ENCODE results near the gene DUSP22. TPM values are rescaled to one million over a fixed set of nuclear protein-coding genes. Genes with fewer than 3 reads are reported as not detected.

Gene DUSP22
- total RNA-seq, 8 experiments from 2014 or later = 17.1 to 46.5 (median 18.5) TPM

GRCh38 chr6:385614-386013 lies 93.3 kb downstream of the DUSP22 start:
- in situ Hi-C loops (cut with MboI; ENCODE audit: low pct_unique_long_range_greater_than_20kb in 2 of 9, low sequenced_read_pairs in 9 of 9, unreplicated experiment in 9 of 9) = no loop called here
- Histone ChIP-seq H3K4me3 (no peak overlapping the region), H3K27ac (no peak overlapping the region), H3K4me1 (replicated peaks in 1 of 2) (no peaks in the 10 kb centered on the region)
- 5 to 100% (median 60%) methylated on average over 1 to 6 of the region's 10 CpGs; no CpG with 5 or more reads in 2 of the 10 experiments for WGBS, 10 experiments
- no peak for ATAC-seq (replicated peaks in 6 of 8)

GRCh38 chr6:386688-387266 lies 94.5 kb downstream of the DUSP22 start:
- Histone ChIP-seq H3K27ac (no peak overlapping the region), H3K4me1 (replicated peaks in 1 of 2) (peaks cover 0 to 1% of the 10 kb centered on the region in 2 donors), H3K4me3 (no peak overlapping the region)
- in situ Hi-C loops (cut with MboI; ENCODE audit: low pct_unique_long_range_greater_than_20kb in 2 of 9, low sequenced_read_pairs in 9 of 9, unreplicated experiment in 9 of 9) = no loop called here
- 40 to 100% (median 80%) methylated on average over 1 to 9 of the region's 18 CpGs; no CpG with 5 or more reads in 3 of the 10 experiments for whole genome bisulfite sequencing, 10 experiments
- ATAC-seq (replicated peaks in 6 of 8) = no peak

DNA sequence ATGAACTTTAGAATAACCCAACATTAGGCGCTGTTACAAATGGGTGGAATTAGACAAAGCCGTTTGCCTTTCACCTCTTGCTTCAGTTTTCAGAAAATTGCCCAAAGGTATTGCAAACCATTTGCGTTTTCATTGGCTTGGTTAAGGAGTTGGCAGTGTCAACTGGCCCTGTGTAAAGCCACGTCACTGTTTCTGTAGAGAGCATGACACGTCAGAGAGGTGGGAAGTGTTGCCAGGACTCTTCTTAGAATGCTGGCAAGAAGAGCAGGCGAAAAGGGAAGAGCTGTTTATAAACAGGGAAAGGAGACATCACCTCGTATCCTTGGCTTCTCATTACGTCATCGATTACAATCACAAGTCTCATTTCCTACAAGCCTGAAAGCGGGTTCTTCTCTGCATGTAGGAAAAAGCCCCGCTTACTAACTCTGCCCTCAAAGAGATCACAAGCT lies 95.0 kb downstream of the DUSP22 start:
- ATAC-seq (replicated peaks in 6 of 8) = no peak
- no peak overlapping the region for H3K4me3 ChIP-seq

DNA sequence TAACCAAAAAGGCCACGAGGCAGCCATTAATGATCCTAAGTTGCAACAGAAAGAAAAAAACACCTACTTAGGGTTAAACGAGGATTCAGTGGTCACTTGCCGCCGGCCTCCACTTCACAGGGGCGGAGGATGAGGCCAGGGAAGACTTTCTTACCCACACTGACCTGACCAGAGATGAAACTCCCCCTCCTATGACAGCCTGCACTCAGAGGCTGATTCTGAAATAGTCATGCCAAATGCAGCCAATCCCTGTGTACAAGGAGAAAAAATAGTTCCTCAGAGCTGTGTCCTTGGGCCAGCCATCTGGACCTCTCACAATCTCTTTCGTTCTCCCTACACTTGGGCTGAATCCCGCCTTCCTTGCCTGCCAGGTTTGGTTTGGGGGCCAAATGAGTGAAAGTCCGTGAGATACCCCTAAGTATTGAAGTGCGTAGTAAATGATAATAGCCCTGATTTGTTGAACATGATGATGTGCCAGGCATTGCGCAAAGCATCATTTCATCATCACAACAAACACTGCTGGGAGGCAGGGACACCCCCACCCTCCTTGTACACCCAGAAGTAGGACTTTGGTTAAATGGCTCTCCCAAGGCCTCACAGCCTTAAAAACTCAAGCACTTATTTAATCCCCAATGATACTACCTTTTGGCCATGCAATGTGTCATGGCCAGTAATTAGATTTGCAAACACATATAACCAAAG lies 96.1 kb downstream of the DUSP22 start:
- peaks cover 0 to 2% of the 10 kb centered on the region in 2 donors for H3K4me1 ChIP-seq (replicated peaks in 1 of 2)
- in situ Hi-C loops (cut with MboI; ENCODE audit: low pct_unique_long_range_greater_than_20kb in 2 of 9, low sequenced_read_pairs in 9 of 9, unreplicated experiment in 9 of 9) = no loop called here

More for the DNA sequence above, 95.0 kb downstream of the DUSP22 start:
- in situ Hi-C loops (cut with MboI; ENCODE audit: low pct_unique_long_range_greater_than_20kb in 2 of 9, low sequenced_read_pairs in 9 of 9, unreplicated experiment in 9 of 9) = no loop called here
- 57 to 93% (median 75%) methylated on average over 1 to 10 of the region's 11 CpGs; no CpG with 5 or more reads in 3 of the 10 experiments for WGBS, 10 experiments
- H3K4me1 ChIP-seq (replicated peaks in 1 of 2) = peaks cover 0 to 2% of the 10 kb centered on the region in 2 donors
- no peak overlapping the region for H3K27ac ChIP-seq

GRCh38 chr6:389143-389542 lies 96.9 kb downstream of the DUSP22 start:
- Histone ChIP-seq H3K27ac (no peak overlapping the region), H3K4me1 (replicated peaks in 1 of 2) (peaks cover 0 to 2% of the 10 kb centered on the region in 2 donors), H3K4me3 (no peak overlapping the region)
- in situ Hi-C loops (cut with MboI; ENCODE audit: low pct_unique_long_range_greater_than_20kb in 2 of 9, low sequenced_read_pairs in 9 of 9, unreplicated experiment in 9 of 9) = no loop called here
- ATAC-seq (replicated peaks in 6 of 8) = no peak
- WGBS, 10 experiments = 58 to 100% (median 73%) methylated on average over 1 to 7 of the region's 7 CpGs

More for the DNA sequence above, 96.1 kb downstream of the DUSP22 start:
- WGBS, 10 experiments = 0 to 80% (median 72%) methylated on average over 1 to 9 of the region's 10 CpGs; no CpG with 5 or more reads in 1 of the 10 experiments
- H3K27ac ChIP-seq = no peak overlapping the region
- ATAC-seq (replicated peaks in 6 of 8) = no peak
- no peak overlapping the region for H3K4me3 ChIP-seq

- Histone ChIP-seq H3K4me1 (replicated peaks in 1 of 2) (peaks cover 0 to 2% of the 10 kb centered on the region in 2 donors), H3K4me3 (no peak overlapping the region), H3K27ac (no peak overlapping the region)
- in situ Hi-C loops (cut with MboI; ENCODE audit: low pct_unique_long_range_greater_than_20kb in 2 of 9, low sequenced_read_pairs in 9 of 9, unreplicated experiment in 9 of 9) = no loop called here
- ATAC-seq (replicated peaks in 6 of 8) = no peak
- WGBS, 10 experiments = 33 to 82% (median 40%) methylated on average over 2 to 8 of the region's 8 CpGs
Measured at GRCh38 chr6:389622-390021, 97.3 kb downstream of the DUSP22 start.

- ATAC-seq (replicated peaks in 6 of 8) = peak in 4 of 8 experiments; percentile 10 to 35 (median 18)
- Histone ChIP-seq H3K4me1 (replicated peaks in 1 of 2) (peaks cover 0 to 2% of the 10 kb centered on the region in 2 donors), H3K27ac (no peak overlapping the region), H3K4me3 (no peak overlapping the region)
- 0 to 4% (median 0%) methylated on average over 1 to 19 of the region's 44 CpGs; no CpG with 5 or more reads in 3 of the 10 experiments for WGBS, 10 experiments
- in situ Hi-C loops (cut with MboI; ENCODE audit: low pct_unique_long_range_greater_than_20kb in 2 of 9, low sequenced_read_pairs in 9 of 9, unreplicated experiment in 9 of 9) = no loop called here
Measured at GRCh38 chr6:390914-391558, 98.7 kb downstream of the DUSP22 start.

DNA sequence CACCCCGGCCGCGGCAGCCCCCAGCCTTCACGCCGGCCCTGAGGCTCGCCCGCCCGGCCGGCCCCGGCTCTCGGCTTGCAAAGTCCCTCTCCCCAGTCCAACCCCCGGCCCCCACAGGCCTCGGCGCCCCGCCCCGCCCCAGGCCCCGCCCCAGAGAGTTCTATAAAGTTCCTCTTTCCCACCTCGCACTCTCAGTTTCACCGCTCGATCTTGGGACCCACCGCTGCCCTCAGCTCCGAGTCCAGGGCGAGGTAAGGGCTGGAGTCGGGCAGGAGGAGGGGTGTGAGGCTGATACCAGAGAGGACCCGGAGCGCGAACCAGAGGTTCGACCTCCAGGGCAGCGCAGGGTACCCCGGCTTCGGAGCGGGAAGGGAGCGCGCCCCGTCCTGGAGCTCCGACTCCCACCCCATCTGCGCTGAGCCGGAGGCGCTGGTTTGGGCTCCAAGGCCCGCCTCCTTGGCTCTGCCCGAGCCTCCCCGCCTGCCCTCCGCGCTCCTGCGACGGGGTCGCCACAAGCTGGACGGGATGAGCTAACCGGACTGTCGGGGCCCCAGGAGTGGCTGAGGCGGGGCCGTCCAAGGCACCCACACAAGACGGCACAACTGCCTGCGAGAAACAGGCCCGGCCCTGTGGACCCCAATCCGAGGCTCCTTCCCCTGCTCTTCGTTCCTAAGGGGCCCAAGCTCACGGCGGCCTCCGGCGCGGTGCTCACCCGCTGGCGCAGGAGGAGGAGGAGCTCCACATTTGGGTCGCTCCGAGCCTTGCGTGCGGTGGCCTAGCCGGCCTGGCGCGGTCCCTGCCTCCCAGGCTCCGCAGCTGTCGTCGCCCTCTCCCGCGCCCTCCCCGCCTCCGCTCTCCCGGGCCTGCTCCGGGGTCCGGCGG lies 99.5 kb downstream of the DUSP22 start, which contains the start of gene IRF4:
IRF4 (plus strand) TSS at position 194 of the 882 bp plus-strand sequence. CDS start 1,401 bp downstream, outside the sequence.
- Histone ChIP-seq H3K4me3 (peak within 1 kb of the TSS in 1 of 5 donors; percentile 21), H3K4me1 (replicated peaks in 1 of 2) (peaks cover 0 to 2% of the 10 kb centered on the region in 2 donors), H3K27ac (no peak within 1 kb of the TSS)
- in situ Hi-C loops (cut with MboI; ENCODE audit: low pct_unique_long_range_greater_than_20kb in 2 of 9, low sequenced_read_pairs in 9 of 9, unreplicated experiment in 9 of 9) = no loop called here
- WGBS, 10 experiments = 0 to 1% (median 0%) methylated on average over 5 to 20 of the region's 82 CpGs; no CpG with 5 or more reads in 6 of the 10 experiments
- ATAC-seq (replicated peaks in 6 of 8) = peak in 2 of 8 experiments; percentile 18 to 31

GRCh38 chr6:392441-393390 lies 100.4 kb downstream of the DUSP22 start:
- ATAC-seq (replicated peaks in 6 of 8) = peak in 6 of 8 experiments; percentile 11 to 34 (median 23)
- in situ Hi-C loops (cut with MboI; ENCODE audit: low pct_unique_long_range_greater_than_20kb in 2 of 9, low sequenced_read_pairs in 9 of 9, unreplicated experiment in 9 of 9) = no loop called here
- Histone ChIP-seq H3K4me3 (peak overlapping the region; percentile 10 to 21 (median 16)), H3K4me1 (replicated peaks in 1 of 2) (peaks cover 0 to 2% of the 10 kb centered on the region in 2 donors), H3K27ac (no peak overlapping the region)
- WGBS, 10 experiments = 0 to 4% (median 0%) methylated on average over 1 to 10 of the region's 108 CpGs; no CpG with 5 or more reads in 6 of the 10 experiments

DNA sequence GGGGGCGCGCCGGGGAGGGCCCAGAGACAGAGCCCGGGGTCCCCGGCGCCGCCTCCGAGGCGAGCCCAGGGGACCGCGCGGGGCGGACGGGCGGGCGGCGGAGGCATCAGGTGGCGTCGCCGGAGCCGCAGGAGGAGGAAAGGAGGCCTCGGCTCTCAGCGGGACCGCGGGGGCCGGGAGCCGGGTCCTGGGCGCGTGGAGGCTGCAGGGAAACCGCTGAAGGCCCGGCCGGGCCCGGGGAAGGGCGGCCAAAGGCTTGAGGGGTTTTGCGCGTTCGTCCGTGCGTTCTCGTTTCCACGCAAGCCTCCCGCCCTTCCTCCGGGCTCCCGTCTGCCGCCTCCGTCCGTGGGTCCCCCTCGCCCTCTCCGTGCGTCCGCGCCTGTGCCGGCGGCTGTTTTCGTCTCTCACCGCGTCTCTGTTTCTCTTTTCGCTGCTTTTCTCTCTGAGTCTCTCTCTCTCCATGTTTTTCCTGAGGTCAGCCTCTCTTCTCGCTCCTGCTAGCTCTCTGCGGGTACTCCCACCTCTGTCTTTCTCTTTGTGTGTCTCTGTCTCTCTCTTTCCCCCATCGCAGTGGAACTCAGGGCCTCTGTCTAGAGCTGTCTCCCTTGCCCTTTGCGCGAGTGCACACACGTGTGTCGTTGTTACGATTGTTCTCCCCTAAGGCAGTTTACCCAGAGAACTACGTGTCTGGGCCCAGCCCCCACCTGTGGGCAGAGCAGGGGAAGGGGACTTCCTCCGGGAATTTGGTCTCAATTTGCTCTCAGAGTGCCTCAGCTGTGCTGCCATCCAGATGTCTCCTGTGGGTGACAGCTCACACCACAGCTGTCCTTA lies 101.3 kb downstream of the DUSP22 start:
- Histone ChIP-seq H3K4me1 (replicated peaks in 1 of 2) (peaks cover 0 to 2% of the 10 kb centered on the region in 2 donors), H3K27ac (no peak overlapping the region), H3K4me3 (peak overlapping the region; percentile 10 to 21 (median 16))
- WGBS, 10 experiments = 0 to 25% (median 6%) methylated on average over 1 to 16 of the region's 68 CpGs; no CpG with 5 or more reads in 3 of the 10 experiments
- in situ Hi-C loops (cut with MboI; ENCODE audit: low pct_unique_long_range_greater_than_20kb in 2 of 9, low sequenced_read_pairs in 9 of 9, unreplicated experiment in 9 of 9) = no loop called here
- ATAC-seq (replicated peaks in 6 of 8) = peak in 6 of 8 experiments; percentile 16 to 49 (median 26)

All from motor neuron (in vitro differentiated cells).